Mucosa of descending colon (tissue), 3 donors: ENCODE results near the gene MIOX. TPM values are rescaled to one million over a fixed set of nuclear protein-coding genes. Genes with fewer than 3 reads are reported as not detected.
A peak's percentile ranks its signal among the peaks of the same experiment; 100 is the strongest.

ENCODE experiments used
- ATAC-seq: fragments of 200-7000 bp; cut with Tn5 transposase; one replicate; pipeline ENCODE4 v1.9.1; 2020; ENCODE audit warnings: mild to moderate bottlenecking, moderate library complexity
- DNase-seq, 3 donors: peaks; one replicate each; pipeline ENCODE4 v3.0.0-alpha.2; 2020
- H3K36me3 ChIP-seq: fragments of 200-600 bp; one replicate; pipeline ENCODE4 v1.8.0; 2021; ENCODE audit warnings: low read depth, mild to moderate bottlenecking
- H3K4me1 ChIP-seq: fragments of 200-600 bp; one replicate; pipeline ENCODE4 v1.8.0; 2021; ENCODE audit warnings: low read depth, mild to moderate bottlenecking
- H3K4me3 ChIP-seq: fragments of 200-600 bp; one replicate; pipeline ENCODE4 v1.8.0; 2021; ENCODE audit warnings: mild to moderate bottlenecking
- H3K9me3 ChIP-seq: fragments of 200-600 bp; one replicate; pipeline ENCODE4 v1.8.0; 2021; ENCODE audit warnings: mild to moderate bottlenecking
- intact Hi-C, 2 donors: fragments of 100-400 bp; cut with DNase I in 1 of 2; cut with micrococcal nuclease in 1 of 2; formaldehyde crosslinking; loops; one replicate each; pipeline versions ENCODE4 v1.11.0 to v1.11.1; 2022; cut with DNase I, micrococcal nuclease
- total RNA-seq, 3 donors: library from RNA; stranded (reverse); fragmentation: NEBNext Ultra II Directional in 2 of 3; extraction: Animal tissue kit (Norgen Biotek cat#: 25700) in 2 of 3; gene quantifications; one replicate each; pipeline versions ENCODE4 v1.2.1 to v1.2.4, GENCODE V29; 2021 to 2023
- TF ChIP-seq, protein P1 (sequence below): fragments of 200-600 bp; IDR thresholded peaks from one replicate; pipeline ENCODE4 v1.8.0; 2022; ENCODE audit warnings: antibody characterized with exemption, mild to moderate bottlenecking
- donor health status: DM: no; HTN: no; CAD: no; lungs with moderate emphysema.
- donor health status: DM: no; HTN: no; CAD: no.
- donor health status: DM: no; HTN: yes; CAD: no.

MIOX gene
- total RNA-seq, 3 donors from 2014 or later, result not detected

DNA sequence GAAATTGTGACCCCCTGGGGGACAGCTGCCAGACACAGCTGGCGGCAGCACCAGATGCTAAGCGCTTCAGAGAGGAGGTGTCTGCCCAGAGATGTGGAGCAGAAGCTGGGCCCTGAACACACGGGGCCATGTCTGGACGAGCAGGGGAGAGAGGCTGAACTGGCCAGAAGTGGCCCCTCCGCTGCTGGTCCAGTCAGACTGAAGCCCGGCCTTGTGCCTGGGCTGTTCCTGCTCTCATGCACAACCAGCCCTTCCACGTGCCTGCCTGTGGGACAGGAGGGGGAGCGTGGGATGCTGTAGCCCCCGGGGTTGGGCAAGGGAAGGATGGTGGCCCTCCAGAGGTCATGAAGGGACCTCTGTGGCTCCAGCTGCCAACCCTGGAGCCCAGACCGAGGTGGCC lies 3.6 kb upstream of the MIOX start:
- ATAC-seq (no peak), DNase-seq (peak in 1 of 3 donors; percentile 36)
- H3K4me3 ChIP-seq, result no peak overlapping the region
- intact Hi-C loops, result no loop called here
- no peaks in the 10 kb centered on the region for H3K36me3 ChIP-seq
- peaks cover 23% of the 10 kb centered on the region for H3K4me1 ChIP-seq
- TF ChIP-seq, protein P1, sequence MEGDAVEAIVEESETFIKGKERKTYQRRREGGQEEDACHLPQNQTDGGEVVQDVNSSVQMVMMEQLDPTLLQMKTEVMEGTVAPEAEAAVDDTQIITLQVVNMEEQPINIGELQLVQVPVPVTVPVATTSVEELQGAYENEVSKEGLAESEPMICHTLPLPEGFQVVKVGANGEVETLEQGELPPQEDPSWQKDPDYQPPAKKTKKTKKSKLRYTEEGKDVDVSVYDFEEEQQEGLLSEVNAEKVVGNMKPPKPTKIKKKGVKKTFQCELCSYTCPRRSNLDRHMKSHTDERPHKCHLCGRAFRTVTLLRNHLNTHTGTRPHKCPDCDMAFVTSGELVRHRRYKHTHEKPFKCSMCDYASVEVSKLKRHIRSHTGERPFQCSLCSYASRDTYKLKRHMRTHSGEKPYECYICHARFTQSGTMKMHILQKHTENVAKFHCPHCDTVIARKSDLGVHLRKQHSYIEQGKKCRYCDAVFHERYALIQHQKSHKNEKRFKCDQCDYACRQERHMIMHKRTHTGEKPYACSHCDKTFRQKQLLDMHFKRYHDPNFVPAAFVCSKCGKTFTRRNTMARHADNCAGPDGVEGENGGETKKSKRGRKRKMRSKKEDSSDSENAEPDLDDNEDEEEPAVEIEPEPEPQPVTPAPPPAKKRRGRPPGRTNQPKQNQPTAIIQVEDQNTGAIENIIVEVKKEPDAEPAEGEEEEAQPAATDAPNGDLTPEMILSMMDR, result no peak
- no peaks in the 10 kb centered on the region for H3K9me3 ChIP-seq

DNA sequence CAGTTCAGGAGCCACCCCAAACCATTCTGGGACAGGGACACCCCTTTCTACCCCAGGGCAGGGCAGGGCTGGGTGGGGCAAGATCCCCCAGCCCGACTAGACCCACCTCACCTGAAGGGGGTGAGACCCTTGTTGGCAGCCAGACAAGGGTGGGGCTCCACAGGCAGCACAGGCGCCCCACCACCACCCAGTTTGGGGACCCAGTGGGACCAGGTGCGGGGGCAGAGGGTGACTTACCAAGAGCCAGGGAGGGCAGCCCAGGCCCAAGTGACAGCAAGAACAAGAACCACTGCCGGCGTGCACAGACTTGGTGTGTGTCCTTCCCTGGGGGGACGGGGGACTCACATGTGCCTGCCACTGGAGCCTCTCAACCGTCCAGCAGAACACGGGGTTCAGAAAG lies 3.1 kb upstream of the MIOX start:
- peak in 1 of 3 donors; percentile 55 for DNase-seq
- intact Hi-C loops, result no loop called here
- TF ChIP-seq, protein P1, result no peak
- Histone ChIP-seq H3K4me3 (no peak overlapping the region), H3K4me1 (peaks cover 23% of the 10 kb centered on the region), H3K36me3 (no peaks in the 10 kb centered on the region), H3K9me3 (no peaks in the 10 kb centered on the region)
- ATAC-seq, result no peak

DNA sequence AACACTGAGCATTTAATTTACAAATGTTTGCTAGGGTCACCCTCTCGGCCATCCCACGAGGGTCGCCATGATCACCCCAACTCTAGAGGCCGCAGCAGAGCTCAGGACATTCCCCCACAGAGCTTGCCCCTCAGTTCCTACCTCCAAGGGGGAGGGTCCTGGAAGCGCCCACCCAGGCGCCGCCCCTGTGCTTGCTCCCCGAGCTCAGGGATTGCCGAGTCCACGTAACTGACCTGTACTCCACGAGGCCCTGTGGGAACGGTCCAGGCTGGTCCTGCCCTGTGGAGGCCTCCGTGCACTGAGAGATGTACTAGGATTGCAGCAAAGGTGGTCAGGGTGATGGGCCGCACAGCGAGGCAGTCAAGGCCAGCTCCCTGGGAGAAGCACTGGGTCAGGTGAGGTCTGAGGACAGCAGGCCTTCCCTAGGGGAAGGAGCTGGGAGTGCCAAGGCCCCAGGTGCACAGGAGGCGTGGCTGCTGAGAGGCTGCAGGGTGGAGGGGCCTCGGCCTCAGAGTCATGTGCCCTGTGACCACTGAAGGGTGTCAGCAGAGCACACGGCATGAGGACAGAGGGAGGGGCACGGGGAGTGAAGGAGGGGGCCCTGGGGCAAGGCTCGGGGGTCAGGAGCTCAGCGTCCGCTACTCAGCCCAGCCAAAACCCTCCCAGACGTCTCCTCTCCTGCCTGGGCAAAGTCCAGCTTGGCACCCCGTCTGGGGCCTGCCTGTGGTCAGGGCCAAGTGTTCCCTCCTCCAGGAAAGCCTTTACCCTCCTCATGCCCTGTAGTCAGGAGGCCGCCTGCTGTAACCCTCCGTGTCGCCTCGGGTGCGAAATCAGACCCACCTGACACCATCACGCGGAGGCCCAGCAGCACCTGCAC lies 2.4 kb upstream of the MIOX start:
- ATAC-seq (peak; percentile 80), DNase-seq (peak; percentile 52 to 78 (median 78))
- TF ChIP-seq, protein P1, result no peak
- intact Hi-C loops, result no loop called here
- Histone ChIP-seq H3K36me3 (no peaks in the 10 kb centered on the region), H3K4me1 (peaks cover 23% of the 10 kb centered on the region), H3K9me3 (no peaks in the 10 kb centered on the region), H3K4me3 (no peak overlapping the region)

DNA sequence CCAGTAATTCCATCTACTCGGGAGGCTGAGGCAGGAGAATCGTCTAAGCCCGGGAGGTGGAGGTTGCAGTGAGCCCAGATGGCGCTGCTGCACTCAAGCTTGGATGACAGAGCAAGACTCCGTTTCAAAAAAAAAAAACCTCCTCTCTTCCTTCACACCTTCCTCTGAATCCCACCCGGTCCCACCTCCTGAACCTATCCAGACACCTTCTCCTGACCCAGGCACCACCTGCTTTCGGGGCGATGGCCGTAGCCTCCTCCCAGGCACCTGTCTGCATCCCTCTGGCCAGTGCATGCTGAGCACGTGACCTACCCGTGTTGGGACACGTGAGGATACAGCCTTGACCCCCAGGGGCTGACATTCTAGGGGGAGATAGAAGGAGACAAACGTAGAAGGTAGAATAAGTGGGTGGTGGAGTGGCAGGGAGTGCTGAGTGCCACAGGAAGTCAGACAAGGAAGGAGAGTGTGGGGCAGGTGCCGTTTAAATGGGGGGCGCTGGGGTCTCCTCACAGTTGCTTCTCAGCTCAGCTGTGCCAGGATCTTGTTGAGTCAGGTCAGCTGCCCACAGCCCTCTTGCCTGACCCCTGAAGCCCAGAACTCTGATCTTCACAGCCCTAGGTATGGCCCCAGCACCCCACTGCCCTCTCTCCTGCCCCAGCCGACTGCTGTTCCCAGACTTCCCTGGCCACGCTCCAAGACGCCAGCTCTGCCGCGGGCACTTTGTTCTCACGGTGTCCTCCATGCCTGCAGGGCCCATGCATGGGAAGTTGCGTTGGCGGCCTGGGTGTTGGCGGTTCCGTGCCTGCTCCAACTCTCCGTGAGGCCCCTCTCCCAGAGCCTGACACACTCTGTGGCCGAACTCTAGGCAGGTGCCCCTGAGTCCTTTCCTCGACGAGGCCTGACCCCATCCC lies 1.2 kb upstream of the MIOX start:
- no peak overlapping the region for H3K4me3 ChIP-seq
- TF ChIP-seq, protein P1, result no peak
- peak; percentile 9 for ATAC-seq
- H3K36me3 ChIP-seq, result no peaks in the 10 kb centered on the region
- H3K9me3 ChIP-seq, result no peaks in the 10 kb centered on the region
- DNase-seq, result peak in 2 of 3 donors; percentile 67 to 69
- intact Hi-C loops, result no loop called here
- H3K4me1 ChIP-seq, result peaks cover 23% of the 10 kb centered on the region

DNA sequence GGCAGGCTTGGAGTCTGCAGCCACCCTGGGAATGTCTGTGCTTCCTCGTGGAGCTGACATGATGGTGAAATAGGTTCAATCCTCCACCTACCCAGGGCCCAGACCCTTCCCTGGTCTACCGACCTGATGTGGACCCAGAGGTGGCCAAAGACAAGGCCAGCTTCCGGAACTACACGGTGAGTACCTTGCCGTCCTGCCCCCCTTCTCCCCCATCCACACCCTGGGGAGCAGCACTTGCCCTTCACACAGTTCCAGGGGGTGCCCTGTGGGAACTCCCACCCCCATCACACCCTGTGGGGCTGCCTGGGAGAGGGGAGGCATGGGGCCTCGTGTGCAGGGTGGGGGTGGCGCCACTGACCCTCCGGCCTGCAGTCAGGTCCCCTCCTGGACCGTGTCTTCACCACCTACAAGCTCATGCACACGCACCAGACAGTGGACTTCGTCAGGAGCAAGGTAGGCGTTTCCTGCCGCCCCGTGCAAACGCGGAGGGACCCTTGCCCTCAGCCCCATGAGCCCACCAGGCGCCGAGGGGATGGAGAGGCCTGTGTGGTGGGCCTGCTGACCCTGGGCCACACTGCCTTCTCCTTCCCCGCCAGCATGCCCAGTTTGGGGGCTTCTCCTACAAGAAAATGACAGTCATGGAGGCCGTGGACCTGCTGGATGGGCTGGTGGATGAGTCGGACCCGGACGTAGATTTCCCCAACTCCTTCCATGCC lies 789 bp downstream of the MIOX start:
- Histone ChIP-seq H3K4me1 (peaks cover 12% of the 10 kb centered on the region), H3K9me3 (no peaks in the 10 kb centered on the region), H3K4me3 (no peak overlapping the region), H3K36me3 (no peaks in the 10 kb centered on the region)
- ATAC-seq (no peak), DNase-seq (peak in 2 of 3 donors; percentile 21 to 39)
- TF ChIP-seq, protein P1, result no peak
- intact Hi-C loops, result no loop called here
